K562 (cell line): ENCODE data around the gene C19orf85. TPM values are rescaled to one million over a fixed set of nuclear protein-coding genes. Genes with fewer than 3 reads are reported as not detected.
"Not testable (repeated sequence)": the region's sequence is repeated elsewhere in the genome, so short reads cannot be mapped to it uniquely, and the experiment has no call there.

Source experiments
- ATAC-seq: fragments of 200-7000 bp; cut with Tn5 transposase; 3 replicates; pipeline ENCODE4 v1.9.1; 2020; ENCODE audit warnings: moderate library complexity
- BruUV-seq: library from RNA; stranded (reverse); fragments of 400-500 nt; replicated peaks from 2 replicates; lab custom pipeline; 2021; lab: Mats Ljungman, UMichigan
- CTCF ChIA-PET: fragments of 300-600 bp; formaldehyde crosslinking; extraction: SDS; loops from one replicate; lab custom pipeline; 2021; ENCODE audit warnings: low intra/inter-chr PET ratio; lab: Yijun Ruan, JAX
- POLR2A ChIA-PET: fragments of 300-600, 350-650 bp; sonication (Branson Sonifier 250); formaldehyde crosslinking; extraction: SDS; loops from one replicate; lab custom pipeline; 2021; ENCODE audit warnings: antibody characterized with exemption, inconsistent platforms; lab: Yijun Ruan, JAX
- DNase-seq, 4 experiments: peaks; one replicate each; pipeline versions ENCODE4 v3.0.0 to v3.0.0-alpha.2; 2011 to 2018; ENCODE audit warnings: low spot score in 3 of 4, mixed read lengths in 3 of 4; ENCODE audit errors: extremely low read depth in 1 of 4
- FAIRE-seq: peaks from 2 replicates; lab custom pipeline; 2011; peaks lifted over from hg19 to GRCh38; lab: Jason Lieb, UNC
- H2AFZ ChIP-seq: 2 replicates; pipeline ENCODE4 v1.6.0; 2011; ENCODE audit warnings: low read depth, low read length, control low read depth, inconsistent platforms
- H3K27ac ChIP-seq: fragments of 200-600 bp; 3 replicates; pipeline ENCODE4 v1.8.0; 2011; ENCODE audit warnings: low read depth, mild to moderate bottlenecking, control low read depth, inconsistent platforms, low read length, moderate library complexity, mixed read lengths; ENCODE audit errors: extremely low read depth
- H3K27me3 ChIP-seq, 2 experiments: fragments of 300-600 bp in 1 of 2; 2 replicates in 1 of 2; 3 replicates in 1 of 2; pipeline versions ENCODE4 v1.6.0 to v1.8.0; 2011; ENCODE audit warnings: inconsistent platforms in 2 of 2, low read length in 2 of 2, mild to moderate bottlenecking in 1 of 2, mixed read lengths in 1 of 2, moderate library complexity in 1 of 2; ENCODE audit not compliant: control insufficient read depth in 2 of 2, insufficient read depth in 2 of 2
- H3K36me3 ChIP-seq: fragments of 300-600 bp; 3 replicates; pipeline ENCODE4 v1.8.0; 2011; ENCODE audit warnings: mild to moderate bottlenecking, low read length, inconsistent platforms; ENCODE audit not compliant: control insufficient read depth, insufficient read depth
- H3K4me1 ChIP-seq, 2 experiments: fragments of 200-600 bp in 1 of 2; replicated peaks in 1 of 2; 2 replicates in 1 of 2; 3 replicates in 1 of 2; pipeline versions ENCODE4 v1.5.1 to v1.8.0; 2011; ENCODE audit warnings: inconsistent platforms in 2 of 2, low read length in 2 of 2, mild to moderate bottlenecking in 1 of 2, mixed read lengths in 1 of 2, moderate library complexity in 1 of 2; ENCODE audit not compliant: control insufficient read depth in 2 of 2, insufficient read depth in 2 of 2
- H3K4me2 ChIP-seq: 2 replicates; pipeline ENCODE4 v1.6.1; 2011; ENCODE audit warnings: low read length, control low read depth, inconsistent platforms, mixed read lengths; ENCODE audit not compliant: insufficient read depth
- H3K4me3 ChIP-seq: fragments of 200-600 bp; sonication (generic), shearing (Covaris generic); 2 replicates; pipeline ENCODE4 v1.5.1; 2016; ENCODE audit warnings: control low read depth, inconsistent platforms
- H3K79me2 ChIP-seq: fragments of 200-600 bp; 3 replicates; pipeline ENCODE4 v1.8.0; 2011; ENCODE audit warnings: low read length, inconsistent platforms; ENCODE audit not compliant: control insufficient read depth, insufficient read depth
- H3K9ac ChIP-seq, 2 experiments: 2 replicates each; pipeline versions ENCODE4 v1.6.0 to v1.6.1; 2011; ENCODE audit warnings: low read depth in 2 of 2, low read length in 2 of 2, control low read depth in 1 of 2, inconsistent platforms in 1 of 2, mild to moderate bottlenecking in 1 of 2, mixed read lengths in 1 of 2; ENCODE audit not compliant: insufficient read depth in 1 of 2
- H3K9me1 ChIP-seq: one replicate; pipeline ENCODE4 v1.6.0; 2011; ENCODE audit warnings: inconsistent platforms, mild to moderate bottlenecking, low read length, moderate library complexity; ENCODE audit not compliant: control insufficient read depth, insufficient read depth
- H3K9me3 ChIP-seq: replicated peaks from 2 replicates; pipeline ENCODE4 v1.5.1; 2011; ENCODE audit warnings: low read depth, low read length, inconsistent platforms; ENCODE audit not compliant: control insufficient read depth, insufficient read depth
- H4K20me1 ChIP-seq: replicated peaks from 2 replicates; pipeline ENCODE4 v1.6.1; 2011; ENCODE audit warnings: low read length, inconsistent platforms, mixed read lengths; ENCODE audit not compliant: control insufficient read depth, insufficient read depth
- ADNP ChIP-seq: fragments of 200-800 bp; sonication (Bioruptor generic); IDR thresholded peaks from 2 replicates; pipeline ENCODE4 v1.6.1; 2016; ENCODE audit warnings: missing genetic modification characterization, missing compliant biosample characterization
- CBX1 ChIP-seq: sonication (generic); IDR thresholded peaks from 2 replicates; pipeline ENCODE4 v1.6.1; 2016; ENCODE audit warnings: antibody characterized with exemption, low read depth, mild to moderate bottlenecking
- CHD4 ChIP-seq: fragments of 200-600 bp; sonication (generic); IDR thresholded peaks from 3 replicates; pipeline ENCODE4 v1.6.1; 2012; ENCODE audit warnings: low read depth, mild to moderate bottlenecking, mixed read lengths, low read length, inconsistent platforms; ENCODE audit not compliant: insufficient read depth, insufficient replicate concordance, poor library complexity, severe bottlenecking
- PHF20 ChIP-seq: fragments of 450-650 bp; IDR thresholded peaks from 2 replicates; pipeline ENCODE4 v1.6.1; 2018; ENCODE audit not compliant: partially characterized antibody
- SP1 ChIP-seq: sonication (generic); formaldehyde crosslinking; IDR thresholded peaks from 2 replicates; pipeline ENCODE4 v1.8.1; 2022; ENCODE audit warnings: mild to moderate bottlenecking, missing genetic modification reagents
- ZNF740 ChIP-seq, 3 experiments: fragments of 200-800 bp in 1 of 3; sonication (Bioruptor generic) in 1 of 3; sonication (generic) in 1 of 3; formaldehyde crosslinking in 1 of 3; IDR thresholded peaks; 2 replicates each; pipeline versions ENCODE4 v1.6.1 to v1.8.0; 2016 to 2022; ENCODE audit warnings: mild to moderate bottlenecking in 2 of 3, missing compliant biosample characterization in 2 of 3, missing genetic modification characterization in 2 of 3, missing genetic modification reagents in 1 of 3
- WGBS: fragments of 100-300 bp; shearing (Covaris generic); methylation state at CpG from one replicate; pipeline ENCODE4 v1.1.6; 2016; ENCODE audit warnings: low coverage, mixed read lengths; ENCODE audit not compliant: insufficient coverage; ENCODE audit errors: missing lambda C conversion rate; 5-methylcytosine and 5-hydroxymethylcytosine counted together
- in situ Hi-C: fragments of 300-500 bp; cut with MboI; formaldehyde crosslinking; loops from 4 replicates; pipeline ENCODE4 v1.15.0; 2018; ENCODE audit warnings: inconsistent platforms, mixed read lengths
- intact Hi-C: fragments of 100-400 bp; cut with micrococcal nuclease; formaldehyde crosslinking; loops from 2 replicates; pipeline ENCODE4 v1.14.2; 2022
- polyA plus RNA-seq, 8 experiments: library from polyadenylated mRNA; depleted of rRNA in 4 of 8; stranded (reverse) in 5 of 8; unstranded in 3 of 8; fragments of >200 nt; fragmentation: Nextera tagmentation in 2 of 8; fragmentation: Illumina TruSeq in 1 of 8; extraction: Ambion mirVana in 2 of 8; extraction: Trizol in 1 of 8; gene quantifications; 2 replicates each; pipeline versions ENCODE4 v1.2.1 to v1.2.3, GENCODE V29; 2011 to 2014; ENCODE audit warnings: inconsistent platforms in 1 of 8, missing spikeins in 1 of 8
- total RNA-seq, 7 experiments: library from RNA; depleted of rRNA in 6 of 7; stranded (reverse); fragments of >200 nt in 6 of 7; fragmentation: Illumina TruSeq in 2 of 7; extraction: Trizol in 2 of 7; gene quantifications; 2 replicates each; pipeline versions ENCODE4 v1.2.1 to v1.2.3, GENCODE V29; 2011 to 2021; ENCODE audit warnings: low replicate concordance in 1 of 7

The C19orf85 gene
- total and polyA plus RNA-seq, 9 of the 15 experiments (the other 6 are each of a cell fraction or from before 2014, with no cell fraction given), result not detected

DNA sequence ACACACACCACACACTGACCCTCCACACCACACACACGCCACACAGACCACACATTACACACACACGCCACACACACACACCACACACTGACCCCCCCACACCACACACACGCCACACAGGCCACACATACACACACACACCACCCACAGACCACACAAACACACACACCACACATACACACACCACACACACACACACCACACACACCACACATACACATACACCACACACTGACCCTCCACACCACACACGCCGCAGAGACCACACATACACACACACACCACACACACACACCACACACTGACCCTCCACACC, 16.4 kb downstream of the C19orf85 start:
- BruUV-seq, H3K9me3 ChIP-seq, H3K79me2 ChIP-seq, H3K27ac ChIP-seq, DNase-seq, ATAC-seq, H3K9me1 ChIP-seq, H4K20me1 ChIP-seq, H3K36me3 ChIP-seq, intact Hi-C loops, FAIRE-seq, H3K4me3 ChIP-seq, CTCF ChIA-PET: not testable (repeated sequence)
- peak; percentile 58 for TF ChIP-seq PHF20
- TF ChIP-seq ZNF740 (CRISPR knock-in tag; IDR thresholded peaks at IDR 0.05), result peak; percentile 88
- TF ChIP-seq ZNF740 (tag; IDR thresholded peaks at IDR 0.05), result peak in 1 of 2 experiments; percentile 17; a peak in 1 of 4 replicates
- TF ChIP-seq CHD4, result peak; percentile 19
- TF ChIP-seq CBX1, result peak; percentile 57; the same call in 1 of the 2 replicates
- peak; percentile 73; the same call in 1 of the 2 replicates for TF ChIP-seq ADNP (tag)
- TF ChIP-seq SP1 (CRISPR knock-in tag), result 0 out of 2 replicates have a peak, but pooled peaks have one; percentile 6
- in situ Hi-C loops, result loop anchor here (25.0 kb wide), 1 partner anchor 786 kb away; the partner anchor contains the start of gene LILRB4
- Histone ChIP-seq H3K4me2 (peak overlapping the region; percentile 24; the same call in 1 of the 2 replicates), H2AFZ (peak overlapping the region; percentile 44; the same call in 1 of the 2 replicates), H3K27me3 (peaks cover 6 to 37% of the 10 kb centered on the region in 2 experiments), H3K4me1 (peaks cover 11 to 62% of the 10 kb centered on the region in 2 experiments), H3K9ac (peak overlapping the region in 1 of 2 experiments; percentile 83; a peak in 1 of 4 replicates)
- POLR2A ChIA-PET, result interaction anchor here (1.0 kb wide), 1 partner anchor 41 kb away, joined by 3 read pairs; the partner anchor contains the start of gene UBE2S
- WGBS, result 37% methylated on average over 2 of the region's 5 CpGs
